Activated CD4-positive, alpha-beta T cell treated with anti-CD3 and anti-CD28 coated beads, Interleukin-2, amount 50 U/mL, for 1 hour (primary cell): ENCODE data around the gene ALLC.
"Not testable (repeated sequence)": the region's sequence is repeated elsewhere in the genome, so short reads cannot be mapped to it uniquely, and the experiment has no call there.

Experiments
- DNase-seq: peaks from one replicate; pipeline ENCODE4 v3.0.0-alpha.2; 2020

Gene ALLC

DNA sequence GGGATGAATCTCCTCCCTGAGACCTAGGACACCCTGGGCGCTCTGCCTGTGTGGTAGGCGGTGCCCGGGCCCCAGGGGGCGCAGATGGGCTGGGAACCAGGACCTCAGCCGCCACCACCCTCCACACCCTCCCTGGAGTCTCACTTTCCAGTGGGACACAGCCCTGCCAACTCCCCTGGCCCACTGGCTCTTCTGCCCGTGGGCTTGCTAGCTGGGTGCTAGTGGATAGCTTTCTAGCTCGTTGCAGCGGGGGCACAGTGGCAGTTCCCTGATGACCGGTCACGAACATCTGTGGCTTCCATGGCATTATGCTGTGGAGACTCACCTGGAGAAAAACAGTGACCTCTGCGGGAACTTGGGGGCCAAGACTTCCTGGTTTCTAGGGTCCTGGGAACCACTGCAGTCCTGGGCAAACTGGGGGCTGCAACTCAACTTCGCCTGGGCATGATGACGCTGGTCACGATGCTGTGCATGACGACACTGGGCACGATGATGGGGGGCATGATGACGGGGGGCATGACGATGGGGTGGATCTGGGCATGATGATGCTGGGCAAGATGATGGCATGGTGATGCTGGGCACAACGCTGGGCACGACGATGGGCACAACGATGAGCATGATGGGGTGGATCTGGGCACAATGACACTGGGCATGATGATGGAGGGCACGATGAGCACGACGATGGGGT is 31.0 kb upstream of the ALLC start:
- no peak for DNase-seq

GRCh38 chr2:3627500-3628100 is 30.4 kb upstream of the ALLC start:
- no peak for DNase-seq

DNA sequence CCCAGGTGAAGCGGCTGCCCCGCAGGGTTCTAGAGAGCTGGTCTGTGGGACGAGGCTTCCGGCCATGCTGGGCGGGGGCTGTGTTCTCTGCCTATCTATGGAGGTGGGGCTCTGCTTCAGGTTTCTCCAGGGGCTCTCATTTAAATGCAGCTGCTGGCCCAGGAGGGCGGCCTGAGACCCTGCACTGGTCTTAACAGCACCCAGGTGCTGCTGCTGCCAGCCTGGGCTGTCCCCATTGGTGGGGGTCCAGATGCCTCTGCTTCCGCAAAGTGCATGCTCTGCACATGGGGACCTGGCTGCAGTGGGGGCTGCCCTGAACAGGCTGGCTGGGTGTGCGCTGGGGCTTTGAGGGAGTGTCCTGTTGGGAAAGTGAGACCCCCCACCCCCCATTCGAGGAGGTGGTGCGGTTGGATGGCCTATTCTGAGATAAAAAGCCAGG is 29.7 kb upstream of the ALLC start:
- DNase-seq: no peak

- no peak for DNase-seq
Observed at GRCh38 chr2:3628800-3629199, 29.2 kb upstream of the ALLC start.

- DNase-seq: no peak
Observed at GRCh38 chr2:3630631-3631030, 27.4 kb upstream of the ALLC start.

DNA sequence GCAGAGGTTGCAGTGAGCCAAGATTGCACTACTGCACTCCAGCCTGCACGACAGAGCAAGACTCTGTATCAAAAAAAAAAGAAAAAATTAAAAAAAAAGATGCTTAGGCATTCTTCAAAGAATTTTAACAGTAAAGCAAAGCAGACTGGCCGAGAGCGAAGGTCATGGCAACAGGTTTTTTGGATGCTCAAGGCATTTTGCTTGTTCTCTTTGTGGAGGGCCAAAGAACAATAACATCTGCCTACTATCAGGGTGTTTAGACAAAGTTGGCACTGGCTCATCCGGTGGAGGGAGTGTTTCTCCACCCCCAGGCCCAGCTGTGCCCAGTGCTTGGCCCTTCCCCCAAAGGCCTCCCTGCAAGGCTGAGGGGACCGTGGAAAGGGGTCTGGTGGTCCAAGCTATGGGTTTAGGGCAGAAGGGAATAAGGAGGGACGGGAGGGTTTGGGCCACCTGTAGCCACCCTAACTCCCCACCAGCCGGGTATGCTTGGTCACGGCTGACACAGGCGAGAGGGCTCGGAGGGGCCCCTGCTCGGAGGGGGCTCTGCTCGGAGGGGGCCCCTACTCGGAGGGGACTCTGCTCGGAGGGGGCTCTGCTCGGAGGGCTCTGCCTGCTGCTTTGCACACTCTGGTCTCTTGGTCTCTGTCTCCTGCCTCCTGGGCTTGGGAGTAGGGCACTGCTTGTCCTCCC is 26.7 kb upstream of the ALLC start:
- no peak for DNase-seq

GRCh38 chr2:3631851-3632659 is 25.9 kb upstream of the ALLC start:
- no peak for DNase-seq

GRCh38 chr2:3633089-3633981 is 24.7 kb upstream of the ALLC start:
- DNase-seq: no peak

GRCh38 chr2:3633982-3634595 is 23.9 kb upstream of the ALLC start:
- DNase-seq: no peak

DNA sequence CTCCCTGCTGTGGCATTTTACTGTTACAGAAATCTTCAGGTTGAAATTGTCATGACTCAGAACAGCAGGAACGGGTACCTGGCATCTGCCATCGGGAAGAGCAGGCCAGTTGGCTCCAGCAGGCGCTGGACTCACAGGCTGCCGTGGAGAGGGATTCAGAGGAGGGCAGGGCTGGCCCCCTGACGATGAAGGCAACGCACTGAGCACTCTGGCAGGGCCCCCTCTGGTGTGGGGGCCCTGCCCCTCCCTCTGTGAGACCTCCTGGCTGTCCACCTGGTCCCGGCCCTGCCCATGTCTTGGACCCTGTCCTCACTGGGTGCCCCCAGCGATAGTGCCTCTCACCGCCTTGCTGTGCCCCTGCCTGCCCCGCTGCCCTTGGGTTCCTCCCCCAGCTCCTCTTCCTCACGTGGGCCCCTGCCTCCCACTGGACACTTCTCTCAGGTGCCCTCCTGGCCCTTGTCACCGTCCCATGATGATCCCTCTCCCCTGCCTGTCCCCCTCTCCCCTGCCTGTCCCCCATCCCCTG is 23.3 kb upstream of the ALLC start:
- DNase-seq: no peak

DNA sequence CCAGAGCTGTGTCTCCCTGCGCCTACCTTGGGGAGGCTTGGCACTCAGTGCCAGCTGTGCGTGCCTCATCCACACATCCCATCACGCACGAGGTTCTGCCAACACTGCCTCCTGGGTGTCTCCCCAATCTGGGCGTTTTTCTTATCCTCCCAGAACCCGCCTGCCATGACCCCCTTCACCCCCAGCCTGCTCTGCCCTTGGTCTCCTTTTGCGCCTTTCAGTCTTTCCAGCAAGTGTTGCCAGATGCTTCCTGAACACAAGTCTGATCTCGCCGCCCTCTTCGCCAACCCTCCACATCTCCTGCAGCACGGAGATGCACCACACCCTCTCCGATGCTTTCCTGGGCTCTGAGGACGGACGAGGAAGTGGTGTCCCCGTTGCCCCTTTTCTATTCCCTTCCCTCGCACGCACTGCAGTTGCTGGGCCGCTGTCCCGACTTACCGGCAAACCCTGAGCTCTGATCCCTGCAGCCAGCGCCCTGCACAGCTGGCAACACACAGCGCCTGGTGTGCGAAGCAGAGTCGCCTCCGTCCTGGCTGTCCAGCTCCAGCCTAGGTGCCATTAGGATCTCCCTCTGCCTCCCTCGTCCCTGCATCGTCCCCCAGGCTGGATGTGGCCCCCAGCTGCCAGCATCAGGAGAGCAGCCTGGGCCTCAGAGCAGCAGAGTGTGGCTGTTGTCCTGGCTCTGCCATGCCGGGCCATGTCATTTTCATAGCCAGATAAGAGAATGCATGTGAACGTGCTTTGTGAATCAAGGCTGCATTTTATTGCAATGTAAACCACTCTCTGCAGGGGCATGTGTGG is 22.6 kb upstream of the ALLC start:
- DNase-seq: no peak

DNA sequence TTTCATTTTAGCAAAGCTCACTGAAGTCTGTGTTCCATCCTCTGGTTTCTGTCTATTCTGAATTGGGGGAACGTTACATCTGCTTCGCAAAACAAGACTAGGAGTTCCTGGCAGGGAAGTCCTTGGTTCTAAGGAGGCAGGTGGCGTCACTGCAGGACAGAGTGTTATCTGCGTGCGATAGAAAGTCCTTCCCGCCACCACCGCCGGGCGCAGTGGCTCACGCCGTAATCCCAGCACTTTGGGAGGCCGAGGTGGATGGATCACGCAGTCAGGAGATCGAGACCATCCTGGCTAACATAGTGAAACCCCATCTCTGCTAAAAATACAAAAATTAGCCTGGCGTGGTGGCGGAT is 22.0 kb upstream of the ALLC start:
- not testable (repeated sequence) for DNase-seq

DNA sequence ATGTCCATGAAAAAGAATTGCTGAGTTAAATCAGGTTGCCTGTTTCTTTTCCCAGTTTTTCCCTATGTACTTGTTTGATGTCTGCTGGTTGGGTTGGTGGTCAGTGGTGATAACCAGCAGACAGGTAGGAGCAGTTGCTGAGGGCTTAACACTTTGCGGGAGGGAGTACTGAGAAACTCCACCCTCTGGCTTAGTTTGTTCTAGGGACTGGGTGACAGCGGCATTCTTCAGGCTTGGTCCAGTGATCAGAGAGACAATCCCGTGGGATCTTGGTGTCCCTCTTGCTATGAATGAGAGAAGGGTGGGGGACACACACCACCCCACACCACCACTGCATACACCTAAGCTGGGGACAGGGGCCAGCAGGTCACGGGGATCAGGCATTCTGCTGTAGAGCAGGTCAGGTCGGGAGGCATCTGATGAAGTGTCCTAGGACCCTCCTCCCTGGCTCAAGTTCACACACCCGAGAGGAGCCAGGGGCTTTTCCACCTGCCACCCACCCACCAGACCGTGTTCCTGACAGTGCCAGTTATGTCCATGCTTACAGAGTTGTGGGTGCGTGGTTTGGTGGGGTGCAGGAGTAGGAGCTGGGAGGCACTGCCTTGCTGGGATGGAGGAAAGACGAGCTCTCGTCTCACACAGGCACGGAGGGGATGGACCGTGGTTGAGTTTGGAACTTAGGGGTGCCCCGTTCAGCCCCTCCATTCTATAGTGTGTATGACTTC is 21.3 kb upstream of the ALLC start:
- no peak for DNase-seq

DNA sequence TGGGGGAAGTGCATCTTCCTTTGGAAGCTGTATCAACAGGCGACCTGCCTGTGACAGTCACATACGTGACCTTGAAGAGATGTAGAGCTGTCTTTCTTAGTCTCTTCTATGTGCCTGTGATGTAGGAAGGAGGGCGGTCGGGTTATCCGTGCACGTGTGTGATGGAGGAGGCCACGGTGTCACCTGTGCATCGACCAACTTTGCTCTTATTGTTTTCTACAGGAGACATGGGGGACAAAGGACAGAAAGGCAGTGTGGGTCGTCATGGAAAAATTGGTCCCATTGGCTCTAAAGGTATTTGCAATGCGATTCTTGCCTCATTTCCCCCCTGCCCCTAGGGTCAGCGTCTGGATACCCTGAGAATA is 20.7 kb upstream of the ALLC start:
- no peak for DNase-seq

DNA sequence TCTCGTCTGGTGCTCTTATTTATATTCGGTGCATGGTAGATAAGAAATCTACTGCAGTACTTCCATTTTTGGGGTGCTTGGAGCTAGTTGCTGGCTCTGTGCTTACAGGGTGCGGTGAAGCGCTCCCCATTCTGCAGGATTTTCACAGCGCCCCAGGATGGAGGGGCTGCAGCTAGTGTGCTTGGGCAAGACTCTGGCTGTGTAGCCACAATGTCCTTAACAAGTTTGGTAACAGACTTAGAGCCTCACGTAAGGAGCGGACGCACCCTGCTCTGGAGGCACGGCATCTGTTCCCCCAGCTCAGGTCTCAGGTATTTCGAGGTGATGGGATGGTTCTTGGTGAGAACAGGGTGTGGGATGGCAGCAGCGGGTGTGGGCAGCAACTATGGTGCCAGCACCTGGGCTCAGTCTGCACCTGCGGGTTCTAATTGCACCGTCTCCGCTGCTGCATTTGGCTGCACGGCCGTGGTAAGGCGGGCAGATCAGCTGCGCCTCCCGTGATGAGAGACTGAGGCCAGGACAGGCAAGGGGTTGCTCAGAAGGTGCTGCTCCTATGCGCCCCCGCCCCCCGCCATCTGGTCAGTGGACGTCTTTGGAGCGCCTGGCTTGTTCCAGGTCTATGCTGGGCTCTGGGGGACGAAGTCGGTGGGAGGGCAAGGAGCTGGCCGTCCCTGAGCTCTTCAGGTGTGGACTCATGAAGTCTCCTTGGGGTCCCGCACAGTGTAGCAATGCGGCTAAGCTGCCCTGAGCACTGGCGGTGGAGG is 20.1 kb upstream of the ALLC start:
- DNase-seq: no peak

DNA sequence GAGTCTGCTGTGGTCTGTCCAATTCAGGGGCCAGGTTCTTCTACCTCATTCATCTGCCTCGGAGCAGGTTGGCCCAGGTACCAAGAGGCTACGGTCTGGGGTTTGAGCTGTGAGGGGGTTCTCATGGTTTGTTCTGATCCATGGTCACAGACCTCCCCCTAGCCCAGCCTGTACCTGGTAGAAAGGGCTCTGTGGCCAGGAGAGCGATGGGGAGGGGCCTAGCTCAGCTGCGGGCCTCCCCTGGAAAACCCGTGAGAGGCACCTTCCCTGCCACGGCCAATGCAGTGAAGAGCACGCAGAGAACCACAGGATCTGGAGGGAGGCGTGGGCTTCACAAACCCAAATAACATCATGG is 19.6 kb upstream of the ALLC start:
- no peak for DNase-seq

DNA sequence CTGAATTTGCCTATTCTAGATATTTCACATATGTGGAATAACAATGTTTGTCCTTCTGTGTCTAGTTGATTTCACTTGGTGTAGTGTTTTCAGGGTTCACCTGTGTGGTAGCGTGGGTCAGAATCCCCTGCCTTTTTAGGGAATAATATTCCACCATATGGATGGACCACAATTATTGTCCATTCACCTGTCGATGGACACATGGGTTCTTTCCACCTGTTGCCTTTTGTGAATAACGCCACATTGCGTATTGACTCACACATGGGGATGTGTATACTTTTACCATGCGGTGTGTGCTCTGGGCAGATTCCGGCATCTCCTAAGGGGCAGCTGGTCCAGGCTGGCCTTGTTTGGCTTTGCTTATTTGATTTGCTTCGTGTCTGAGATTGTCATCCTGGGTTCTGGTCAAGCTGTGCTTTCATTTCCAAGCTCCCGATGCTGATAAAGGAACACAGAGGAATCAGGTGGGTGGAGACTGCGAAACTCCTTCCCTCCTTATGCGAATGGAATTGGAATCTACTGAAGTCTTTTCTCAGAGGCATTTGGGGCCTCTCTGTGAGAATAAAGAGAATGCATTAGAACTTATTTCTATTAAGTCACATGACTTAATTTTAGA is 18.9 kb upstream of the ALLC start:
- no peak for DNase-seq

DNA sequence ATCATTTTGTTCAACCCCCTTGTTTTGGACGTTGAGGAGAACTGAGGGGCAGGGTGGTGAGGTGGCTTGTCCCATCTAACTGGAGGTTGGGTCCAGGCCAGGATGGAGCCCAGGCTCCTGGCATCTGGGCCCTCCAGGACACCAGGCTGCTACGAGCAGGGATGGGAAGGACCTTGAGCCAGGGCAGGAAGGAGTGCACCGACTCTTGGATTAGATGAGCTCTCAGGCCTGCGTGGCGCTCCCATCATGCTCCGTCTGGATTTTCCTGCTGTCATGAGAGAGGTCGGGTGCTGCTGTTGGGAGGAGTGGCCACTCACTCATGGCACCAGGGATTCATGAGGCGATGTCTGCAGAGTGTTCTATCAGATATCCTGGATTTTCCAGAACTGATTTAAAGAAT is 18.3 kb upstream of the ALLC start:
- no peak for DNase-seq

DNA sequence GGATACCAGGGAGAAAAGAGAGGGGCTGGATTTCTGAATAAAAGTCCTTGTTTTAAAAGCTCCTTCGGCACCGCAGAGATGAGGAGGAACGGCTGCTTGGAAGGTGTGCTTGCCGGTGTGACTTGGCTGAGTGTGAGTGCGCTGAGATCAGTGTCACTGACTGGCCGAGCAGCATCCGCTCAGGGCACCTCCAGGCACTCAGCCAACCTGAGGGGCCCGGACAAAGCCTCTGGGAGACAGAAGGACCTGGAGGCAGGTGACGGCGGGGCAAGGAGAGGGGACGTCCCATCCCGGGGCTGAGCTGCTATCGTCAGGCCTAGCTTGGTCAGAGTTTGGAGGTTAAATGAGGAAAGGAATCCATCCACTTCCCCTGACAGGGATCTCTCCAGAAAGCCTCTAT is 16.8 kb upstream of the ALLC start:
- no peak for DNase-seq
